Small intestine (tissue), 7 donors: ENCODE measurements around the gene MTFP1. TPM values are rescaled to one million over a fixed set of nuclear protein-coding genes. Genes with fewer than 3 reads are reported as not detected.

Experiments used
- DNase-seq, 2 donors: peaks; one replicate each; pipeline versions ENCODE4 v3.0.0 to v3.0.0-alpha.2; 2013
- FAIRE-seq: peaks from 2 replicates; lab custom pipeline; 2012; peaks lifted over from hg19 to GRCh38; lab: Jason Lieb, UNC
- H3K27ac ChIP-seq, 3 donors: one replicate each; pipeline ENCODE4 v1.5.1; 2013; ENCODE audit warnings: low read length in 2 of 3, mild to moderate bottlenecking in 2 of 3, control low read depth in 1 of 3, inconsistent platforms in 1 of 3, low read depth in 1 of 3, moderate library complexity in 1 of 3
- H3K27me3 ChIP-seq, 3 donors: one replicate each; pipeline ENCODE4 v1.6.1; 2013; ENCODE audit warnings: low read length in 3 of 3, inconsistent platforms in 1 of 3; ENCODE audit not compliant: control insufficient read depth in 3 of 3, insufficient read depth in 3 of 3
- H3K36me3 ChIP-seq, 3 donors: one replicate each; pipeline ENCODE4 v1.6.1; 2013; ENCODE audit warnings: low read length in 3 of 3, inconsistent platforms in 1 of 3, low read depth in 1 of 3, mild to moderate bottlenecking in 1 of 3, moderate library complexity in 1 of 3; ENCODE audit not compliant: control insufficient read depth in 3 of 3, insufficient read depth in 2 of 3
- H3K4me1 ChIP-seq, 3 donors: one replicate each; pipeline ENCODE4 v1.6.1; 2013; ENCODE audit warnings: low read length in 2 of 3, inconsistent platforms in 1 of 3, low read depth in 1 of 3, mild to moderate bottlenecking in 1 of 3, moderate library complexity in 1 of 3; ENCODE audit not compliant: control insufficient read depth in 3 of 3, insufficient read depth in 2 of 3
- H3K4me3 ChIP-seq, 3 donors: one replicate each; pipeline ENCODE4 v1.5.1; 2013; ENCODE audit warnings: low read length in 3 of 3, control low read depth in 1 of 3, inconsistent platforms in 1 of 3, low read depth in 1 of 3, mild to moderate bottlenecking in 1 of 3, moderate library complexity in 1 of 3
- H3K9me3 ChIP-seq, 2 donors: one replicate each; pipeline ENCODE4 v1.6.1; 2013; ENCODE audit warnings: low read depth in 1 of 2, low read length in 1 of 2; ENCODE audit not compliant: control insufficient read depth in 2 of 2, insufficient read depth in 1 of 2
- WGBS, 3 donors: extraction: QIAGEN DNeasy Blood & Tissue Kit; methylation state at CpG; one replicate each; pipeline ENCODE4 v1.1.7; 2013; 5-methylcytosine and 5-hydroxymethylcytosine counted together
- polyA plus RNA-seq, 4 donors: library from polyadenylated mRNA; stranded (reverse) in 3 of 4; unstranded in 1 of 4; fragments of 200-250 nt in 3 of 4; fragments of 120-200 nt in 1 of 4; gene quantifications; one replicate each; pipeline versions ENCODE4 v1.2.1 to v1.2.3, GENCODE V29; 2013
- donor health status: healthy with polysubstance abuse.
- donor health status: control.
- donor health status: control.
- donor health status: Bipolar disorder and iron deficiency.
- donor health status: healthy.

MTFP1 gene
- polyA plus RNA-seq, 4 donors = 10.0 to 36.7 (median 21.1) TPM

- Histone ChIP-seq H3K36me3 (no peaks in the 10 kb centered on the region), H3K27ac (no peak overlapping the region), H3K27me3 (peaks cover 0 to 3% (median 2%) of the 10 kb centered on the region in 3 donors), H3K9me3 (no peaks in the 10 kb centered on the region), H3K4me1 (no peaks in the 10 kb centered on the region), H3K4me3 (no peak overlapping the region)
- no peak for DNase-seq
- no peak for FAIRE-seq
- 57 to 67% (median 65%) methylated on average over 4 of the region's 4 CpGs for WGBS, 3 donors
Observed at GRCh38 chr22:30472994-30473720, 47.6 kb downstream of the MTFP1 start.

GRCh38 chr22:30474121-30474520 is 48.6 kb downstream of the MTFP1 start:
- FAIRE-seq = no peak
- WGBS, 3 donors = 89 to 94% (median 90%) methylated on average over 4 of the region's 4 CpGs
- no peak overlapping the region for H3K27ac ChIP-seq
- peaks cover 0 to 3% (median 2%) of the 10 kb centered on the region in 3 donors for H3K27me3 ChIP-seq
- no peaks in the 10 kb centered on the region for H3K9me3 ChIP-seq
- no peaks in the 10 kb centered on the region for H3K4me1 ChIP-seq
- H3K36me3 ChIP-seq = no peaks in the 10 kb centered on the region
- no peak for DNase-seq
- H3K4me3 ChIP-seq = no peak overlapping the region

- Histone ChIP-seq H3K4me3 (no peak overlapping the region), H3K27ac (no peak overlapping the region), H3K36me3 (no peaks in the 10 kb centered on the region), H3K9me3 (no peaks in the 10 kb centered on the region), H3K27me3 (peaks cover 0 to 3% (median under 1%) of the 10 kb centered on the region in 3 donors), H3K4me1 (no peaks in the 10 kb centered on the region)
- DNase-seq = peak; percentile 36 to 58
- no peak for FAIRE-seq
- WGBS, 3 donors = 15 to 40% (median 27%) methylated on average over 6 of the region's 6 CpGs
Observed at GRCh38 chr22:30474683-30475424, 49.3 kb downstream of the MTFP1 start.

Other genes with a start within 250 kb of the MTFP1 start
- gene LIF, start 179.0 kb upstream of the MTFP1 start, polyA plus RNA-seq = 10 to 100 TPM in 1 of 4 donors, 1 to 10 TPM in 3; 3.0 to 27.9 (median 6.0) TPM
- under 1 TPM in 2 of 4 donors, not detected in 2; 0.21 to 0.55 TPM for gene OSM, start 158.9 kb upstream of the MTFP1 start, polyA plus RNA-seq
- gene CASTOR1, start 136.3 kb upstream of the MTFP1 start, polyA plus RNA-seq = 1 to 10 TPM; 2.0 to 8.3 (median 4.6) TPM
- gene TBC1D10A, start 98.8 kb upstream of the MTFP1 start, polyA plus RNA-seq = 10 to 100 TPM in 3 of 4 donors, 1 to 10 TPM in 1; 8.5 to 16.3 (median 14.4) TPM
- gene SF3A1, start 68.9 kb upstream of the MTFP1 start, polyA plus RNA-seq = 10 to 100 TPM; 17.6 to 94.1 (median 27.2) TPM
- 1 to 10 TPM; 1.5 to 5.9 (median 2.3) TPM for gene CCDC157, start 68.8 kb upstream of the MTFP1 start, polyA plus RNA-seq
- 10 to 100 TPM in 2 of 4 donors, 1 to 10 TPM in 2; 3.8 to 12.1 (median 10.3) TPM for gene RNF215, start 38.4 kb upstream of the MTFP1 start, polyA plus RNA-seq
- 10 to 100 TPM; 19.7 to 57.0 (median 36.8) TPM for gene SEC14L2, start 28.8 kb upstream of the MTFP1 start, polyA plus RNA-seq
- gene SEC14L3, start 46.2 kb downstream of the MTFP1 start, polyA plus RNA-seq = not detected
- gene SEC14L4, start 79.9 kb downstream of the MTFP1 start, polyA plus RNA-seq = under 1 TPM in 2 of 4 donors, not detected in 2; 0.04 to 0.06 TPM
- gene SEC14L6, start 121.0 kb downstream of the MTFP1 start, polyA plus RNA-seq = 1 to 10 TPM in 1 of 4 donors, under 1 TPM in 1, not detected in 2; 0.15 to 1.2 TPM
- 10 to 100 TPM; 11.1 to 89.5 (median 50.8) TPM for gene GAL3ST1, start 148.9 kb downstream of the MTFP1 start, polyA plus RNA-seq
- gene PES1, start 166.1 kb downstream of the MTFP1 start, polyA plus RNA-seq = 10 to 100 TPM; 37.1 to 68.3 (median 59.0) TPM
- gene TCN2, start 181.4 kb downstream of the MTFP1 start, polyA plus RNA-seq = 10 to 100 TPM in 3 of 4 donors, 1 to 10 TPM in 1; 8.7 to 52.5 (median 16.2) TPM
- gene SLC35E4, start 210.0 kb downstream of the MTFP1 start, polyA plus RNA-seq = 1 to 10 TPM in 2 of 4 donors, under 1 TPM in 2; 0.54 to 2.2 (median 1.4) TPM
- gene DUSP18, start 242.1 kb downstream of the MTFP1 start, polyA plus RNA-seq = 1 to 10 TPM; 4.3 to 9.4 (median 7.7) TPM